ENCODE measurements around the gene THRAP3.
"Not testable (repeated sequence)": the region's sequence is repeated elsewhere in the genome, so short reads cannot be mapped to it uniquely, and the experiment has no call there.

Gene THRAP3

DNA sequence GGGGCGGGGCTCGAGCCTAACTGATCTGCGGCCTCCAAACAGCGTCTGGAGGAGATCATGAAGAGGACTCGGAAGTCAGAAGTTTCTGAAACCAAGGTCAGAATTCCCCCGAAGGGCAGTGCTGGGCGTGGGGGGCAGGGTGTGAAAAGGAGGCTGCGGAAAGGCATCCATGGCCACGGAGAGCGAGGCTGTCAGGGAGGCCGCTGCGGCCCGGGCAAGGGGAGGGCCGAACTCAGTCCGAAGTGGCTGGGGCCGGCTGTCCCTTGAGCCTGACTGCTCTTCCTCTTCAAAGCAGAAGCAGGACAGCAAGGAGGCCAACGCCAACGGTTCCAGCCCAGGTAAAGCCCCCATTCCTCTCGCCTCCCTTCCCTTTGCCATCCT, 45.0 kb upstream of the THRAP3 start:
- DNase-seq (ENCODE audit: insufficient read length, low spot score) (no peak), FAIRE-seq (no peak)
- TF ChIP-seq, protein P1, sequence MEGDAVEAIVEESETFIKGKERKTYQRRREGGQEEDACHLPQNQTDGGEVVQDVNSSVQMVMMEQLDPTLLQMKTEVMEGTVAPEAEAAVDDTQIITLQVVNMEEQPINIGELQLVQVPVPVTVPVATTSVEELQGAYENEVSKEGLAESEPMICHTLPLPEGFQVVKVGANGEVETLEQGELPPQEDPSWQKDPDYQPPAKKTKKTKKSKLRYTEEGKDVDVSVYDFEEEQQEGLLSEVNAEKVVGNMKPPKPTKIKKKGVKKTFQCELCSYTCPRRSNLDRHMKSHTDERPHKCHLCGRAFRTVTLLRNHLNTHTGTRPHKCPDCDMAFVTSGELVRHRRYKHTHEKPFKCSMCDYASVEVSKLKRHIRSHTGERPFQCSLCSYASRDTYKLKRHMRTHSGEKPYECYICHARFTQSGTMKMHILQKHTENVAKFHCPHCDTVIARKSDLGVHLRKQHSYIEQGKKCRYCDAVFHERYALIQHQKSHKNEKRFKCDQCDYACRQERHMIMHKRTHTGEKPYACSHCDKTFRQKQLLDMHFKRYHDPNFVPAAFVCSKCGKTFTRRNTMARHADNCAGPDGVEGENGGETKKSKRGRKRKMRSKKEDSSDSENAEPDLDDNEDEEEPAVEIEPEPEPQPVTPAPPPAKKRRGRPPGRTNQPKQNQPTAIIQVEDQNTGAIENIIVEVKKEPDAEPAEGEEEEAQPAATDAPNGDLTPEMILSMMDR (IDR thresholded peaks at IDR 0.05; ENCODE audit: insufficient read depth, missing control alignments) = no peak

DNA sequence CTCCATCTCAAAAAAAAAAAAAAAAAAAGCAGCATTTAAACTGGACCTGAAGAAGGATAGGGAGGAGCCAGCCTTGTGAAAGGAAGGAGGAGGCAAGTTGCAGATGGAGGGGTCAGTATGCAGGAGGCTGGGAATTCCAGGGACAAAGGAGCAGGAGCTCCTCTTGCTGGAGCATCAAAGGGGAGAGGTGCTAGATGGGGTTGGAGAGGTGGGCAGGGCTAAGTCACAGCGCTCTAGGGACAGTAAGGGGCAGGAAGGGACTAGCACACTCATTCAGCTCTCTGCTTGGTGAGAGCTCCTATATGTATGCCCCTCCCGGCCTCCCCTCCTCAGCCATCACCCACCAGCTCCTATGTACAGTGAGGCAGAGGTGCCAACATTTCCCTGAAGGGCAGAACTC, 41.5 kb upstream of the THRAP3 start:
- DNase-seq (ENCODE audit: insufficient read length, low spot score) (no peak), FAIRE-seq (no peak)
- TF ChIP-seq, protein P1 (IDR thresholded peaks at IDR 0.05; ENCODE audit: insufficient read depth, missing control alignments) = no peak

DNA sequence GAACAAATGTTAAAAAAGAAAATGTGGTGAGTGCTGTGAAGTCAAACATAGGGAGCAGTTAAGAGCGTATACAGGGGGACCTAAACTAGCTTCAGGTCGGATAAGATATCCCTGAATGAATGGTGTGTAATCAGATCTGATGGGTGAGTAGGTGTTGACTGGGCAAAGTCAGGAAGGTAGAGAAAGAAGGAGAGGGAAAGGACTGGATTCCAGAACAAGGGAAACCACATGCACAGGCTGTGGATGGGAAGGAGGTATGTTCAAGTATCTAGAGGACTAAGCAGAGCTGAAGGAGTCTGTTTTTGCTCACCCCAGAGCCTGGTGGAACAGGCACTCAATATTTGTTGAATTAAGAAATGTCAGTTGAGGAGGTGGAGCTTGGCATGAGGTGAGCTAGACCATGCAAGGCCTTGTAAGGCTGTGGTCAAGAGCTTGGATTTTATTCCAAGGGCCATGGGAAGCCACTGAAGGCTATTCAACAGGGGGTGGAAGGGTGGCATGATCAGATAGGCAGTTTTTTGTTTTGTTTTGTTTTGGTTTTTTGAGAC, 40.9 kb upstream of the THRAP3 start:
- DNase-seq (ENCODE audit: insufficient read length, low spot score) = no peak
- no peak for FAIRE-seq
- TF ChIP-seq, protein P1 (IDR thresholded peaks at IDR 0.05; ENCODE audit: insufficient read depth, missing control alignments) = no peak

DNA sequence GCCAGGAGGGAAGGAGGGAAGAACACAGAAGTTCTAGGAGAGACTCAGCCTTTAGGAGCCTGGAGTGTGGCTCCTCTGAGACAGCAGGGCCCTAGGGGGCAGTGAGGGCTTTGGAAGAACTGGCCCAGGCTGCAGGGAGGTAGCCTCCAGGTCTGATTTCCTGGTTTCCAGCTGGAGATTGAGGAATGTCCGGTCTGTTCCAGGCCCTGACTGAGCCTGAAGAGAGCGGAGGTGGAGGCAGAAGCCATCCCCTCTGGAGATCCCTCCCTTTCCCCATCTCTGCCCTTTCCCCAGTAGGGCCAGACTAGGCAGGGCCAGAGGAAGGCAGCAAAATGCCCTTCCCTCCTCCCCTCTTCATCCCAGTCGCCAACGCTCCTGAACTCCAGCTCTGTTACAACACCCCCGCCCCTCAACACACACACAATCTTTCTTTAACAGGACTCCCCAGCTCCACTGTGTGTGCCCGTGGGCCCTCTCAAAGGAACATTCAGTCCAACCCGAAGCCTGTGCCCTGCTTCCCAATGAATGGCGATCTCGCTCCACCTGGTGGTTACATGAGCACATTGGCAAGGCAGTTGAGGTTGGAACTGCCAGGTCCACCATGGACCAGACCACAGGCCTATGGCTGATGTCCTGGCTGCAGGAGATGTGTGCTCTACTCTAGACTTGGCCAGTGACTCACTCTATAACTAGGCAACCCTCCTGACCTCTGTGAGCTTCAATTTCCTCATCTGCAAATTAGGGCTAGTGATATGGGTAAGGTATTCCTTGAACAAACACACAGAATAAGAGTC, 36.2 kb upstream of the THRAP3 start:
- TF ChIP-seq, protein P1 (IDR thresholded peaks at IDR 0.05; ENCODE audit: insufficient read depth, missing control alignments) = peak; percentile 92
- DNase-seq (ENCODE audit: insufficient read length, low spot score) (peak; percentile 74), FAIRE-seq (peak; percentile 90)

DNA sequence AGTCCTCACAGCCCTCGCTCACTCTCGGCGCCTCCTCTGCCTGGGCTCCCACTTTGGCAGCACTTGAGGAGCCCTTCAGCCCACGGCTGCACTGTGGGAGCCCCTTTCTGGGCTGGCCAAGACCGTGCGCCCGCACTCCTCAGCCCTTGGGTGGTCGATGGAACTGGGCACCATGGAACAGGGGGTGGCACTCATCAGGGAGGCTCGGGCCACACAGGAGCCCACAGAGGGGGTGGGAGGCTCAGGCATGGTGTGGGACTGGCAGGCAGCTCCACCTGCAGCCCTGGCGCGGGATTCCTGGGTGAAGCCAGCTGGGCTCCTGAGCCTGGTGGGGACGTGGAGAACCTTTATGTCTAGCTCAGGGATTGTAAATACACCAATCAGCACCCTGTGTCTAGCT, 27.4 kb upstream of the THRAP3 start:
- not testable (repeated sequence) for DNase-seq (ENCODE audit: insufficient read length, low spot score); FAIRE-seq

DNA sequence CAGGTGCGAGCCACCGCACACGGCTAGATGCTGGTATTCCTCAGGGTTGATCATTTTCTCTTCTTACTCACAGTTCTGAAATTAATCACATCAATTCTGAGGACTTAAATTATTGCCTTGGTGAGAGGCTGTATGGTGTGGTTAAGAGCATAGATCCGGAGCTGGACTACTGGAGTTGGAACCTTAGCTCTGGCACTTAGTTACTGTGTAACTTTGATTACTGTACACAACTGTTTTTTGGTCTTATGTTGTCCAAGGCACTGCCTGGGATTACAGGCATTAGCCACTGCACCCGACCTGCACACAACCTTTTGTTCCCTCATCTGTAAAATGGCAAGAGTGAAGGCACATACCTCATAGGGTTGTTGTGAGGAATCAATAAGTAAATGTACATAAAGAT, 25.6 kb upstream of the THRAP3 start:
- TF ChIP-seq, protein P1 (IDR thresholded peaks at IDR 0.05; ENCODE audit: insufficient read depth, missing control alignments) = no peak
- FAIRE-seq = no peak
- DNase-seq (ENCODE audit: insufficient read length, low spot score) = no peak

DNA sequence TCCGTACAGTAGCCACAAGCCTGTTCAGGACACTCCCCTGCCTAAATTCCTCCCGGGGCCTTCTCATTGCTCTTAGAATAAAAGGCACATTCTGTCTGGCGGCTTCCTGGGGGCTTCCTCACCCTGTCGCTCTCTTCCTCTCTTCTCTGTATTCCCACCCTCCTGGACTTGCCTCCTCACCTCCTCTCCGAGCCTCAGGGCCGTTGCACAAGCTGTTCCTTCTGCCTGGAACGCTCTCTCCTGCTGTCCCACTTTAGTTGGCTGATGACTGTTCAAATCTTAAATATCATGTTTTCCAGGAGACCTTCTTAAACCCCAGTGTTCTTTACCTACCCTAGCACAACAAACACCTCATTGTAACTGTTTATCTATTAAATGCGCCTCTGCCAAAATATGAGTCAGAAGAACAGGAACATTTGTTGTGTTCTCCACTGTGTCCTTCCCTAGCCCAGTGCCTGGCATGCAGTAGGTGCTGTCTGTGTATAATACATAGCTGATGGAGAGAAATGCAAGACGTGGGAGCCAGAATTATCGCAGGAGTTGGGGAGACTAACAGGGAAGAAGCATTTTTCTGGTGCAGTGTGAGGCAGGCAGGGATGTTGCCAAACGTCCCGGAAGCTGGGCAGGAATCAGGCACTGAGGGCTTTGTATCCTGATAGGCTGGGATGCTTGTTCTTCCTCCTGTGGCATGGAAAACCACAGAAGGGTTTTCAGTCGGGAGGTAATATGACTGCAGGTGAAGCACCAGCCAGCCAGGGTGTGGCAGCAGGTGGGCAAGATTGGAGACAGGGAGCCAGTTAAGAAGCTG, 24.1 kb upstream of the THRAP3 start:
- TF ChIP-seq, protein P1 (IDR thresholded peaks at IDR 0.05; ENCODE audit: insufficient read depth, missing control alignments) = no peak
- no peak for FAIRE-seq
- DNase-seq (ENCODE audit: insufficient read length, low spot score) = no peak
